Hepatocyte (in vitro differentiated cells): Measurements from ENCODE around the gene SEL1L.

ENCODE experiments used
- EZH2 ChIP-seq: fragments of 200-600 bp; sonication (generic); IDR thresholded peaks from 2 replicates; pipeline ENCODE4 v1.6.1; 2016; ENCODE audit warnings: antibody characterized with exemption, mild to moderate bottlenecking, borderline replicate concordance
- TF ChIP-seq, protein P1 (sequence below): fragments of 200-600 bp; sonication (generic); IDR thresholded peaks from 2 replicates; pipeline ENCODE4 v1.5.1; 2016; ENCODE audit warnings: antibody characterized with exemption, mild to moderate bottlenecking; ENCODE audit not compliant: poor library complexity

DNA sequence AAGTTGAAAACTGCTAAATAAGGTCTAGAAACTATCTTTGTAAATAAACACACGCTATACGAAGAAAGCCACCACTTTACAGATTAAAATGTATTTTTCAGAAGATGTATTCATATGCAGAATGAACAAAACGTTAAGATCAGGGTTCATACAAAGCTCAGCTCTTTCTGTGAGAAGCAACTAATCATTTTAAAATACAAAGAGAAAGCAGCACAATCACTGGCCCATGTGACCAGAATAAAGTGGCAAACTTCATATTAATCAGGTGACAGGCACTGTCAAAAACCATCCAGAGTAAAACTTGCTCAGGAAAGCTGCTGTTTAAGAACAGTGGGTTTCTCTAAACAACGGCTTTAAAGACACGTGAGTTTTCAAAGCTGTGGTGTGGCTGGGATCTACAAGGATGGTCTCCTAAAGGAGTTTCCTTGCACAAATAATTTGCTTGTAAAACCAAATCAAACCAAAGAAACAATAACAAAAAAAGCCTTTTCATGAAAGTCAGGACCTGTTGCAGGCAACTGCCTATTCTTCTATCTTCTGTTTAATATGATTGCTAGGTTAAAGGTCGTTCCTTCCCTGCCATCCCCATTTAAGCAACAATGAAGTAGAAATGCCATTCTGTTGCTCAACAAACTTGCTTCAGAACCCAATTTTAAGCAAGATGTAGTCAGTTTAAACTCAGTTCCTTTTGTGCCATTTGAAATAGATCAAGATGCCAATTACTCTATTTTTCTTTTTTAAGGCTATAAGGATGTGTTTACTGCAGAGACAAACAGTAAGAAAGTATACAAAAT, 22.3 kb downstream of the SEL1L start:
- TF ChIP-seq, protein P1, sequence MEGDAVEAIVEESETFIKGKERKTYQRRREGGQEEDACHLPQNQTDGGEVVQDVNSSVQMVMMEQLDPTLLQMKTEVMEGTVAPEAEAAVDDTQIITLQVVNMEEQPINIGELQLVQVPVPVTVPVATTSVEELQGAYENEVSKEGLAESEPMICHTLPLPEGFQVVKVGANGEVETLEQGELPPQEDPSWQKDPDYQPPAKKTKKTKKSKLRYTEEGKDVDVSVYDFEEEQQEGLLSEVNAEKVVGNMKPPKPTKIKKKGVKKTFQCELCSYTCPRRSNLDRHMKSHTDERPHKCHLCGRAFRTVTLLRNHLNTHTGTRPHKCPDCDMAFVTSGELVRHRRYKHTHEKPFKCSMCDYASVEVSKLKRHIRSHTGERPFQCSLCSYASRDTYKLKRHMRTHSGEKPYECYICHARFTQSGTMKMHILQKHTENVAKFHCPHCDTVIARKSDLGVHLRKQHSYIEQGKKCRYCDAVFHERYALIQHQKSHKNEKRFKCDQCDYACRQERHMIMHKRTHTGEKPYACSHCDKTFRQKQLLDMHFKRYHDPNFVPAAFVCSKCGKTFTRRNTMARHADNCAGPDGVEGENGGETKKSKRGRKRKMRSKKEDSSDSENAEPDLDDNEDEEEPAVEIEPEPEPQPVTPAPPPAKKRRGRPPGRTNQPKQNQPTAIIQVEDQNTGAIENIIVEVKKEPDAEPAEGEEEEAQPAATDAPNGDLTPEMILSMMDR = no peak
- no peak for TF ChIP-seq EZH2
